NCI-H524 treated with DMSO at 0.1 percent for 48 hours (cell line): ENCODE results near the gene GPD1L.

Experiments
- DNase-seq: peaks from one replicate; lab custom pipeline; 2025; lab: John Stamatoyannopoulos, UW

Gene GPD1L

DNA sequence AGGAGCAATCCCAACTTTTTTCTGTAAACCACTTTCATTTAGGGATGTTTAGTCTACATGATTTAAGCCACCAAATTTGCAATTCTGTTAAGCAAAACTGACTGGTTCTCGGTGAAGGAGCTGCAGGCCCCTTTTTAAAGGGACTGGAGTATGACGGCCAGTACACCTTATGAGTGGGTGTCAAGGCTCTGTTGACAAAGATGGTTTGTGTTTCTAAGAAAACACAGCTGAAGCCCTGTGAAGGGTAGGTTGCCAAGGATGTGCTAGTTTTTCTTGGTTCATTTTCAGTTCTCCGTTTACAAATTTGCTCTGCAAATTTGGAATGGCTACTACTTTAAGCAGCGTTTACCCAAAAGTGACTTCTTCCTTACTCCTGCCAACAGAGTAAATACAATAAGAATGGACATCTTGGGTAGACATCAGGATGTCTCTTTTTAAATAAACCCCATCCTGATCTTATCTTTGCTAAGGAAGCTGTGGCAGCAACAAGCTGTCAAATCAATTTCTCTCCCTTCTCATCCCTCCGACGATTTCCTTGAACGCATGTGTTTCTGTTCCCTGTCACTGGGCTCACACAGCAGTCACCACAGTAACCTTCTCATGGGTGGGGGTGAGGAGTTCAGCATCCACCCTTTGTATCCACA is 73.8 kb downstream of the GPD1L start:
- no peak for DNase-seq

DNA sequence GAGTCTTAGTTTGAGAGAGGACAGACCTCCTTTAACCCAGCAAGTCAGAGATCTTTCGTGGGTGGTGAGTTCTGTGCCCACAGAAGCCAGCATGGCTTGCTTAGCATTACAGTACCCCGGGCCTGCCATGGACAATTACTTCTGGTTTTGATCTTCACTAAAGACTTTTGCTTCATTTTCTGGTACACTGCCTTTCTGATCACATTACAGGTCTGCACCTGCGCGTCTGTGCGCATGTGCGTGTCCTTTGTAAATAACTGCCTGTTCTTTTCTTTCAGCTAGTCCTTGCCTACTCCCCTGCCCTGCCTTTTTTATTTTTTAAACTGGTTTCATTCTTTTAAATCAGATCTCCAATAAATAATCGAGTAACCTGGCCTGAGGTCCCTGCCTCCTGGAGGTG is 74.9 kb downstream of the GPD1L start:
- no peak for DNase-seq

DNA sequence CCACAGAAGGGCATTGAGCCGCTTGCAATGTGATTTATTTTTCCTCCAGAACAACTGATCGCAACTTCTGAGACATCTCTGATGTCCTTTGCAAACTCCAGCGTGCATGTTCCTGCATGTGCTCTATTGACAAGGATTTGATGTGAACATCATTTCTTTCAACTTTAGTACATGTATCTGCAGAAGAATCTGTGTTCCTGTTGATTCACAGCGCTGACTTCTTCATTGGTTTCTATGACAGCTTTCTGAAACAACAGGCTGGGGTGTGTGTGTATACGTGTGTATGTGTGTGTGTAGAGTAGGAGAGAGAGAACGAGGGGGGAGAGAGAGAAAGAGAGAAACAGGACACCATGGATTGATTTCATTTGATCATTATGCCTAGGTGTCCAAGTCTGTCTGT is 75.4 kb downstream of the GPD1L start:
- DNase-seq, result no peak

DNA sequence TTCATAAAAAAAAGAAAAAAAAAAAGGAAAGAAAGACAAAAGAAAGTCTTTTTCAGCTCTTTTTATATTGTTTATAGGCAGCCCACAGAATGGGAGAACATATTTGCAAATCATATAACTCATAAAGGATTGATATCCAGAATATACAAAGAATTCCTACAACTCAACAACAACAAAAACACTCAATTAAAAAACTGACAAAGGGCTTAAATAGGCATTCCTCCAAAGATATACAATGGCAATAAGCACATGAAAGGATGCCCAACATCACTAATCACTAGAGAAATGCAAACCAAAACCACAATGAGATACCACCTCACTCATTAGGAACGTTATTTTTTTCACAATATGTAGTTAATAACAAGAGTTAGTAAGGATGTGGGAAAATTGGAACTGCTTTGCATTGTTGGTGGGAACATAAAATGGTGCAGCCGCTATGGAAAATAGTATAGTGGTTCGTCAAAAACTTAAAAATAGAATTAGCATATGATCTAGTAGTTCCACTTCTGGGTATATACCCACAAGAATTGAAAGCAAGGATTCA is 77.8 kb downstream of the GPD1L start:
- no peak for DNase-seq

DNA sequence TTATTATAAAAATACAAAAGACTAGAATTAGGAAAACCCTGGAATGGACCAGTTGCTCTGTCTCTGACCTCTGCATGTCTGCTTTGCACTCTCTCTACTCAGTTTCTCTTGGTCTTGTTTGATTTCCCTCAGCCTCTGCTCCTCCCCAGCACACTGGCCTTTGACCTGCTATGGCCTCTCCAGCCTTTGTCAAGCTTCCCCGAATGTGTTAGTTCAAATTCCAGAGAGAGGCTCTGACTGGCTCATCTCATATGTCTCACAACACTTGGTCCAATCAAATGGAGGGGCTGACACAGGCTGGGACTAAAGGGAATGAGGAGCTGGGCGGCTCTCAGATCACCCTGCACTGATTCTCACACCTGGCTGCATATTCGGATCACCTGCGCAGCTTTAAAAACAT is 79.7 kb downstream of the GPD1L start:
- no peak for DNase-seq

DNA sequence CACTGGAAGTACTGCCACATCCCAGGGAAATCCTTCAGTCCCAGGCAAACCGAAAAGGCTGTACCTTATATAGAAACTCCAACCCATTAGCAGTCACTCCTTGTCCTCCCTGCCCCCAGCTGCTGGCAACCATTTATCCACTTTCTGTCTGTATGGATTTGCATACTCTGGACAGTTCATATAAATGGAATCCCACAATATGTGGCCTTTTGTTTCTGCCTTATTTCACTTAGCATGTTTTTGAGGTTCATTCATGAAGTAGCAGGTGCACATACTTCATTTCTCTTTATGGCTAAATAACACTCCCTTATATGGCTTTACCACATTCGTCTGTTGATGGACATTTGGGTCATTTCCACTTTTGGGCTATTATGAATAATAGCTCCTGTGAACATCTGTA is 80.5 kb downstream of the GPD1L start:
- no peak for DNase-seq

DNA sequence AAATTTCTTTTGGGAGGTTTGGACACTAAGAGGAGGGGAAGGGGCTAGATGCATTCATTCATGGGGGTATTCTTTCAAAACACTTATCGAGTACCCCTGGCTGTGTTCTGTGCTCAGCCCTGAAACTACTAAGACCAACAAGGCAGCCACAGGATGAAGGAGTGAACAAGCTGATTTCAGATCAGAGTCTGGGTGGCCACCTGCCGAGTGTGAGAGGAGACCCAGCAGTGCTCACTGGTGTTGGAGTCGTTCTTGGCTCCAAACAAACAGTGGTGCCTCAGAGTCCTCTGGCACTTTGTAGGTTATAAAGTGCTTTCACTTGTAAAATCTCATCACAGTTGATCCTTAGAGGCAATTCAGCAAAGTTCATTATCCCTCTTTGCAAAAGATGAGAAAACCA is 83.3 kb downstream of the GPD1L start:
- no peak for DNase-seq

DNA sequence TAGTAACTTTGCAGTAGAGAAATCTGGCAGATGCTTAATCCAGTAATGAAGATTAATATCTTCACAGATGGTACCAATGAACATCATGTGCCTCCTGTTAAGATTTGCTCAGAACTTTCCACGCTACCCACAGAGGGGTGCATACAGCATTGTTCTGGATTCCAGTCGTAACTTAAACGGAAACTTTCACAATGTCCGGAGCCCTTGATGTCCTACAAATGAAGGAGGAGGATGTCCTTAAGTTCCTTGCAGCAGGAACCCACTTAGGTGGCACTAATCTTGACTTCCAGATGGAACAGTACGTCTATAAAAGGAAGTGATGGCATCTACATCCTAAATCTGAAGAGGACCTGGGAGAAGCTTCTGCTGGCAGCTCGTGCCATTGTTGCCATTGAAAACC is 84.1 kb downstream of the GPD1L start:
- DNase-seq, result peak; percentile 21

DNA sequence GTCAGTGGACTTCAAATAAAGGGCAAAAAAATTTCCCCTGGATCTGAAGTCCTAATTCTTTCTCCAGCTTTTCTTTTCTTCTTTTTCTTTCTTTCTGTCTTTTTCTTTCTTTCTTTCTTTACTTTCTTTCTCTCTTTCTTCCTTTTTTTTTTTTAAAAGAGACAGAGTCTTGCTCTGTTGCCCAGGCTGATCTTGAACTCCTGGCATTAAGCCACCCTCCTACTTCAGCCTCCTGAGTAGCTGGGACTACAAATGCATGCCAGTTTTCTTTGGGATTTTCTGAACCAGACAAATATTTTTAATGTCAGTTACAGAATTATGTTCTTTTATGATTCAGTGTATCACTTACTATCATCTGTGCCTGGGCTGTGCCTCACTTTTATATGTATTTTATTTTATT is 86.7 kb downstream of the GPD1L start:
- DNase-seq, result no peak

DNA sequence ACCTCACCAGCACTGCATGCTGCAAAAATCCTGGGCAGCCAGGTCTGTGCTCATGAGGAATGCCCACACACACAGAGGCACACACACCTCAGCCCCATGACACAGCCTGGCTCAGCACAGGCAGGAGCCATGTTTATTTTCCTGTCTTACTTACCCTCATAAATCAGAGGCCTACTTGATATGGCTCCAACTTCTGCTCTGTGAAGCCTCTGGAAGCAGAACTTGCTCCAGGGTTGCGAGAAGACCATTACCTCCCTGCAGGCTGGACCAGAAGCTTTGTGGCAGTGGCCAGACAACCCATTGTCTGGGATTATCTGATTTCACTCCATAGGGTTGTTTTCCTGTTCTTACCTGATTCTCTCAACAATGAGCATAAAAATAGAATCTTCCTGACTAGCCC is 88.2 kb downstream of the GPD1L start:
- no peak for DNase-seq

DNA sequence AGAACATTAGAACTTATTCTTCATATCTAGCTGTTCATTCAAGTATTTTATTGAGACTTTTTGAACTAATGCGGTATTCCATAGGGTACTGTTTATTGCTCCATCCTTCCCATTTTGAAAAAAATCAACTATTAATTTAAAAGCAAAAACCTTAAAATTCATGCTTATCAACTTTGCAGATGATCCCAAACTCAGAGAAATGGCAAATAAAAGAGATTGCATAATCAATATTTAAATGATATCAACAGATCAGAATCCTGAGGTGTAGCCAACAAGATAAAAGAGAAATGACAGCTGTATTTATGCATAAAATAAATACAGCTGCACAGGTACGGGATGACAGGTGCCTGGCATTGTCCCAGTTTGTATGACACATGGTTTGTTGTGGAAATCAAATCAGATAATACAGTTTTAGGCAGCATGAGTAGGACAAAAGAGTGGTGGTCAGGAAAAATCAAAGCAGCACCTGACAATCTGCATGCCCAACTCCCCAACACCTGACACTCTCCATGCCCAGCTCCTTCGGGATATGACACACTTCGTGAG is 89.6 kb downstream of the GPD1L start:
- DNase-seq, result no peak

DNA sequence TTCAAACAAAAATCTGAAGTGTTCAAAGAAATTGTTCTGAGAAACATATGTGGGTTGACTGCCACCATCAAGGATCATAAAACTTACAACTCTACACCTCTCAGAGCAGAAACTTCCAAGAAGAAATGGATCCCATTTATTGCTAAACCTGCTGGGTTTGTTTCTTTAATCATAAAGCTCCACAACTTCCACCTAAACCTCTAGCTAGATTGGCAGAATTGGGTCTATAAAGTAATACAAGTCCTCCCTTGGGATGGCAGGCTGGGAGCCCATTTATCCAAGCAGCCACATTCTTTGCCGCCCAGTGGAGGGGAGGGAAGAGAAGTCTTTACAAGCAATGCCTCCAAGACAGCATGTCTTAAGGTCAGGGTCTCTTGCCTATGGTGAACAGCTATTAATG is 91.6 kb downstream of the GPD1L start:
- no peak for DNase-seq

DNA sequence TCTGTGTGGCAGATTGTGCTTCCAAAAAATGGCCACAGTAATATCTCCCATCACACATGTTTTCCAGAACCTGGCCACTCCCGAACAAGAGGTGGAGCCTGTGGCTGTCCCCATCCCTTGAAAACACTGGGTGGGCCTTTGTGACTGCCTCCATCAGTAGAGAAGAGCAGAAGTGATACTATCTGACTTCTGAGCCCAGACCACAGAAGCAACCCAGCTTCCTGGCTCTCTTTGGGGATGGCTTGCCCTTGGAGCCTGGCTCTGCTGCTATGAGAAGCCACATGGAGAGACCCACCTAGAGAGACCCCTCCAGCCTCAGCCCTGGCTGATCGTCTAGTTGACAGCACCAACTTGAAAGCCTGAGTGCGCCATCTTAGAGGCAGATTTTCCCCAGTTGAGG is 92.3 kb downstream of the GPD1L start:
- DNase-seq, result no peak

DNA sequence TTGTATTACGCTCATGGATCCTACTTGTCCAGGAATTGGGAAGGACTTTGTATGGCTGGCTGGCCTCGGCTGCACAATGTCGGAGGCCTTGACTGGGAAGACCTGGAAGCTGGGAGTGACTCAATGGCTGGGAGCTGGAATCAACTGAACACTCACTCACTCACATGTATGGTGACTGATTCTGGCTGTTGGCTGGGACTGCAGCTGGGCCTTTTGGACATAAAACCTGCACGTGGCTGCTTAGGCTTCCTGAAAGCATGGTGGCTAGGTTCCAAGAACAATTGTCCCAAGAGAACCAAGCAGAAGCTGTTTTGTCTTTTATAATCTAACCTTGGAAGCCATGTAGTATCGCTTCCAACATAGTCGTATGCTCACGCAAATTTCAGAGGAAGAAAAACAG is 94.1 kb downstream of the GPD1L start:
- DNase-seq, result no peak

DNA sequence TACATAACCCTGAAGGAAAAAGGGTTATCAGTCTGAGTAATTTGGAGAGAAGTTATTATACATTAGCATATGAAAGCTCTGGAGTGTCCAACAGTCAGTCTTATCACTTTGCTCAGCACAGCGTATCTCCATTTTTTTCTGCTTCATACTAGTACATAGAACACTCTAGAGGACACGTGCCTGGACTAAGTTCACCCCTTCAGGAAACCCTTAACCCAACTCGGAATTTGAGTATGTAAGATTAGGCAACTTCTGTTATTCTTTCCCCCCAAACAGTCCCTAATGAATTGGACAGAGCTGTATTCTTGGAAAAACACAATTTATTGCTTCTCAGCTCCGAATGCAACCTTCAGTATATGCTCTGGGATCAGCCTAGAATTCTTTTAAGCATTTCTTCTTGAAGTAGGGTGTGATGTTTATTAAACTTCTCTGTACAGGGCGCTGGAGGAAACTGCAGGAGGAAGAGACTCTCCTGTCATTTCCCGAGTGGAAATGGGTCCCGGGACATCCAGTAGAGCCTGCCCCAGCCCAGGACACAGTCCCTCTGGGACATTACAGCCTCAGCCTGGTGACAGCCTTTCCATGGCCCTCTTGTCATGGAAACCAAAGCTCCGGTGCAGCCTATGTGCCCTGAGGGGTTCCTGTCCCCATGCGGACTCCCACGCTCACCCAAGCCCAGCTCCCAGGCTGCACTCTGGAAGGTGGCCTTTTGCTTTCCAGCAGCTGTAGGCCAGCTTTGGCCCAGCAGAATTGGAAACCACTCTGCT is 94.8 kb downstream of the GPD1L start:
- DNase-seq, result no peak

DNA sequence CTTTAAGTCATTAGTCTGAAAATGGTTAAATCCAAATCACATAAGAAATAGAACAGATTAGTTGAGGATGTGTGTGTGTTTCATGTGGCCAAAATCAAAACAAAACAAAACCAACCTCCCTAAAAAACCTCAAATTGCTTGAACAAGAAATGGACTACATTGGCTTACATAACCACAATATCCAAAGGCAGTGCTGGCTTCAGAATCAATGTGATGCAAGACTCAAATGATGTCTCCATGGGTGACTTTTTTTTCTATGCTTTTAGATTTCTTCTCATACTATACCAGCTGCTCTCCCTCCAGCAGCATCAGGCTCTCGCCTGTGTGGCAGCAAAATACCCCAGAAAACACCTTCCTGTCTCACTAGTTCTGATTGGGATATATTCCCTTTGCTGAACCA is 96.1 kb downstream of the GPD1L start:
- DNase-seq, result no peak

DNA sequence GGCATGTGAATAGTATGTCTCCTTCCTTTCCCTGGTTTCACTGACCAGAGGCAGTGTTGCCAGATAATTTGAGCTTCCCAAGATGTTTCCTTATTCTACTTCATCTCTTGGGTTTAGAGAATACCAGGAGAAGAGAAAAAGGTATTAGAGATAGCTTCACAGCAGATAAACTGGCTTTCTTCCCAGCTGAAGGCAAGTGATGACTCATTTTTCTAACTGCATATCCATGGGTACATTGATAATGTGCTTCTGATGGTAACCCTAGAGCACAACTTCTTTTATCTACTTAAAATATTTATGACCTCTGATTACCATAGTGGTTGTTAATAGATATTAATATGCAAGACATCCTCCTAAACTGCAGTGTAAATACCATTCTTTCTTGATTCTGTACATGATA is 97.4 kb downstream of the GPD1L start:
- no peak for DNase-seq

DNA sequence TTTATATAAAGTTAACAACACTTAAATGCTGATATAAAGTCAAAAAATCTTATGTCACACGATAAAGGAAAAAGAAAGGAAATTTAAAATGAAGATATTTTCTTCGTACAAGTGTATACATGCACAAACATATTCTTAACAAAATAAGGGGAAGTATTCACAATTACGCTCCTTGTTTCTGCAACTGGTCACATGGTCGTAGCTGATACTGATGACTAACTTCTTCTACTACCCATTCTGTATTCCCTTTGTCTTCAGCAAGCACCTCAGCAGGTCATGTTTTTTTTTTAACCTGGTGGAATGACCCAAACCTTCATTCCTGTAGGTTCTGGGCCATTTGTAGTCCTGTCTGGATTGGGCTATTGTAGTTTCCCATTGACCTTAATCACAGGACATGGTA is 102.0 kb downstream of the GPD1L start:
- no peak for DNase-seq

DNA sequence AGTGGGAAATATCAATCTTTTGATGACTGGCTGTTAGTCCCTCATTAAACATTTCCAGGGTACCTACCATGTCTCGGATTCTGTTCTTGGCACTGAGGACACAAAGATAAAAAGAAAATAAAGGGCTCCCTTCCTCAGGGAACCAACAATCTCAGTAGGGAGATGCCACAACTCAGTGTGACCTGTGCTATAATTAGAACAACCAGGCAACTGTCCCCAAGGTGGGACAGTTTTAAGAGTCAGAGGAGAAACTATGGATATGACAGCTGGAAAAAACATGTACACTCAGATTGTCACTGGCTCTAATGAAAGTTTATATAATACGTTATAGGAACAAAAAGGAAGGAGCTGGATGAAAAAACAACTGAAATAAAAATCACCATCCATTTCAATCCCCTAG is 108.8 kb downstream of the GPD1L start:
- DNase-seq, result no peak

DNA sequence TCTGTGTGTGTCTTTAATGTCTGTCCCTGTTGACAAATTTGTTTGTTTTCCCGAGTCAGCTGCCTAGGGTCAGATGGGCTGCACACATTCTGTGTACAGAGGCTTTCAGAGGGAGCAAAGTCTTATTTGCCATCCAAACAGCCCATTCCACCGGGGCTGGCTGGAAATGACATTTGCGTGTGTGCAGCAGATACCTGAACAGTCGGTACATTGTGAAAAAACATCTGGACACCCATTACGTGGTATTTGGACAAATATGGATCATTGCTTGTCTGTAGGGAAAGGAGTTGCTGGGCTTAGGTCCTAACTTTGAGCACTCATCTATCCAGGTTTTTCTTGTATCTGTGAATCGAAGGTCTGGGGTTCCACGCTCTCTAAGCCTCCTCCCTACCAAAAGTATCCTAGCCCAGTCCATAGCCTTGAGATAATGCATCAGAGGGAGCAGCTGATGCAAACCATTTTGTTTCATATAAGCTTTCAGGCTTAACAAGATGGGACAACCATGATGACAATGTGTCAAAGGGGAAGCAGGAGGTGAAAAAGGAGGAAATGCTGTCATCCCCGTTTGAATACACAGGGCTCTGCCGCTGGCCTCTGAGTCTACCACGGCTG is 109.9 kb downstream of the GPD1L start:
- DNase-seq, result no peak

DNA sequence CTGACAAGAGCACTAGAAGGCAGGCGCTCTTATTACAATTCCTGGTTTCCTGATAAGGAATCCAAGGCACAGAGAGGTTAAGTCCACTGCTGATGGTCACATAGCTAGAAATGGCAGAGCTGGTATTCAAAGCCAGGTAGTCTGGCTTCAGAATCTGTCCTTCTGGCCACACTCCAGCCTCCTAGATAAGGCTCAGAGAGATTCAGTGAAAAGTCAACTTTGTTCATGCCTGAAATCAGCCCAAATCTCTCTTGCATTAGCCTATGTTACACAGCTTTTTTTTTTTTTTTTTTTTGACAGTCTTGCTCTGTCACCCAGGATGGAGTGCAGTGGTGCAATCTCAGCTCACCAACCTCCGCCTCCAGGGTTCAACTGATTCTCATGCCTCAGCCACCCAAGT is 110.9 kb downstream of the GPD1L start:
- no peak for DNase-seq
